Testis (tissue), 2 donors: ENCODE data around the gene VPS8.

Experiments used
- CTCF ChIP-seq, 3 experiments: fragments of 450-650 bp in 2 of 3; fragments of 200-600 bp in 1 of 3; sonication (generic) in 1 of 3; IDR thresholded peaks; one replicate each; pipeline ENCODE4 v1.5.1; 2016 to 2019; ENCODE audit warnings: antibody characterized with exemption in 3 of 3, mild to moderate bottlenecking in 2 of 3, moderate library complexity in 1 of 3
- POLR2A ChIP-seq: fragments of 450-650 bp; IDR thresholded peaks from one replicate; pipeline ENCODE4 v1.6.1; 2017; ENCODE audit warnings: antibody characterized with exemption, mild to moderate bottlenecking, moderate library complexity

GRCh38 chr3:184773283-184774186 is 38.4 kb upstream of the VPS8 start:
- TF ChIP-seq CTCF (IDR thresholded peaks at IDR 0.05) (no peak), POLR2A (no peak)
